GM18507 (cell line): ENCODE measurements around the gene GCHFR.

Experiments
- DNase-seq: peaks from one replicate; pipeline ENCODE4 v3.0.0; 2011; ENCODE audit warnings: low read depth; ENCODE audit not compliant: insufficient read length; ENCODE audit errors: extremely low spot score
- FAIRE-seq: peaks from 2 replicates; lab custom pipeline; 2011; peaks lifted over from hg19 to GRCh38; lab: Jason Lieb, UNC

The GCHFR gene

GRCh38 chr15:40773496-40773895, 9.6 kb downstream of the GCHFR start:
- FAIRE-seq (no peak), DNase-seq (no peak)

DNA sequence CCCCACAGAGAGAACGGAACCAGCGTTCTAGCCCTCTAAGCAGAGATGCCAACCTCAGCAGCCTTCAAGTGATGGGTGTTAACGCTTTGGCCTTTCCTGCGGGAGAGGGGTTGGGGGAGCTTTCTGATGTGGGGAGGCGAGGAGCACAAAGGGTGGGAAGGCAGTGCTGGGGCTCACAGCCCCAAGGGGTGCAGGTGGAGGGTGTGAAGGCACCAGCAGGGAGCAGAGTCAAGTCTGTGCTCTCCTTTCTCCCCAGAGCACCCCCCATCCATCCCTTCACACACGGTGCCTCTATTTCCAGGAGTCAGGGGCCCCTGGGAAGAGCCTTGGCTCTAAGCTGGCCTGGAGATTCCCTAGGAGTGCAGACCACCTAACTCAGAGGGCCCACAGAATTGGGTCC, 10.0 kb downstream of the GCHFR start:
- FAIRE-seq (no peak), DNase-seq (no peak)

- FAIRE-seq, result no peak
- no peak for DNase-seq
Observed at GRCh38 chr15:40775007-40775406, 11.1 kb downstream of the GCHFR start.

DNA sequence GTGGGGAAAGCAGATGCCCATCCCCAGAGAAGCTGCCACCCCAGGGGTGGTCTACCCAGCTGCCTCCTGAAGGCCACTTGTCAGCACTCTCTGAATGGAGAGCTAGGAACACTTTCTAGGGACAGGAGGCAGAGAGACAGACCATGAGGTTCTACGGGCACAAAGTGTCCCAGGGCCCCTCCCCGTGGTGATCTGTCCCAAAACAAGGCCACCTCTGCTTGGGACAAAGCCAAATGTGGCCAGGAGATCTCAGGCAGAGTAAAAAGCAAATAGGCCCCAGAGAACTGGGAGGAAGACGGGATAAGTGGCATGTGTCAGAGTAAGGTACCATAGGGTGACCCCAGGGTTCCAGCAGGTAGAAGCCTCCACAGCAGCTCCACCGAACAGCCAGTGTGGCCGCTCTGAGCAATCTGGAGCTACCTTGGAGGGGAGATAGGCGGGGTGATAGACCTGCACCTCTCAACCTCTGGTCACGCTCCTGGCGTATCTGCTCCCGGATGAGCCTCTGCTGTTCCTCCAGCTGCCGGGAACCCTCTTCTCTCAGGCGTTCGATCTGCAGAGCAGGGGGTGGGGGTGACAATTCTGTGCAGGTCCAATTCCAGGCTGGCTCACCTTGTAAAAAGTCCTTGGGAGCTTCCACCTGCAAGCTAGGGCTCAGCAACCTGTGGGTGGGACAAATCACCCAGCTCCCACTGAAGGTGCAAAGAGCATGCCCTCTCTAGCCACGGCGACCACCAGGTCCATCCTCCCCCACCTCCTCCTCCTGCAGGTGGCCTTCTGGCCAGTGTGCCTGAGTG, 12.1 kb downstream of the GCHFR start:
- FAIRE-seq (no peak), DNase-seq (no peak)

DNA sequence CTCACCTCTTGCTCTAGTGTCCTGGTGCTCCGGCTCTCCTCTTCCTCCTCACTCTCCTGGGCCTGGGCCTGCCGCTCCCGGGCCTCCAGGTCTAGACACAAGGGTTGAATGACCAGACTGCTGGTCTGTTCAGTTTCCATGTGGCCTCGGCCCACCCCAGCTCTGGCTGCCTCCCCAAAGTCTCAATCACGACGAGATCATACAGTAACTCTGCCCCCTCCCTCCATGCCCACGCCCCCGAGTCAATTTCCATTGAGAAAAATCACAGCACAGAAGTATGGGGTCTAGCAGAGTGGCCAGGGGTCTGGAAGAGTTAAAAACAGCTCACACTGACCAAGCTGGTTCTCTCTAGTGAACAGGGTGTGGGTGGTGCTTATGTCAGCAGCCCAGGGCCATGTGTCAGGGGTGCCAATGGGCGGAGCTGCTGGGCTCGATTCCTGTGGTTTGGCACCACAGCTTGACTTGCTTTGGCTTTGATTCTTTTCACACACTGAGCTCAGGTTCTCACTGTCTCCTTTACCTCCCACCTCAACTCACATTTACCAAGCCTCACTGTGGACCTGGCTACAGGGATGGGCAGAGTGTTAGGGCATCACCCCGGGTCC, 12.8 kb downstream of the GCHFR start:
- DNase-seq, result no peak
- no peak for FAIRE-seq

DNA sequence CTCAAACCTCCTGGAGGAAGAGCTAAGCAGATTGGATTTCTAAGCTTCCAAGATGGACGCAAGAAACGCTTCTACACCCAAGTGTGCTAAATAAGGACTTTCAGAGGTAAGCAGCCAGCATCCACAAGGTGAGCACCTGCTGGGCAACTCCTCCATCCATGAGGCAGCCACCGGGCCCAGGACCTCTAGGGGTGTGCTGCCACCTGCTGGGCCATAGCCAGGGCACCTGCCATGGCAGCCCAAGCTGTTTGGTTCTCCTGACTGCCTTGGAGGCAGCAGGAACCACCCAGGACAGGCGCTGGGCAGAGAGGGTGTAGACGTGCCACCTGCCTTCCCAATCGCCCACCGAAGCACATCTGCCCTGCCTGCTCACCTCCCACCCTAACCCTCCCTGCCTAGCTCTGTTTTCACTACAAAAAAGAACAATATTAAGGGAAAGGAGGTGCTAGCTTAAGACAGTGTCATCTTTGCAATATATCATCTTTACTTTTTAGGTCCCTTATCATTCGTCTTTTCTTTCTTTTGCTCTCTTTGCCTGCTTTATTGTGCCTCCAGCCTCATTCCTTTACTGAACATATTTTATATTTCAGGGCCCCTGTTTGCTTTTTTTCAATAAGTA, 18.9 kb downstream of the GCHFR start:
- DNase-seq (peak; percentile 44), FAIRE-seq (peak; percentile 89)

- FAIRE-seq, result no peak
- DNase-seq, result no peak
Observed at GRCh38 chr15:40785164-40785563, 21.3 kb downstream of the GCHFR start.

DNA sequence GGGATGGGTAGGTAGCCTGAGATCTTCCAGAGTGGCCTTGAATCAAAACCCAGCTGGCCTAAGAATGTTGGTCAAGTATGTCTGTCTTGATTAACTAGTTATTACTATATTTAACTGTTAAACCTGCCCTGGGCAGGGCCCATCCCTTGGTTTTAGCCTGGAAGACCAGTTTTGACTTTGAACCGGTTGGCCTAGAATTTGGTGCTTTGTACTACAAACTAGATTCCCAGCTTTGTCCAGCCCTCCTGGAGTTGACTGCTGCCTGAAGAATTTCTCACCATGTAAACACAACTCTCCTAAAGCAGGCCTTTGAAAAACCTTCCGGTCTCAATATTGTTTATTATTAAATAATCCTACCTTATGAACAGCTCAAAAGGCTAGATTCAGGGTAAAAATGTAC, 21.9 kb downstream of the GCHFR start:
- no peak for FAIRE-seq
- DNase-seq, result no peak

GRCh38 chr15:40787344-40787841, 23.5 kb downstream of the GCHFR start:
- FAIRE-seq (no peak), DNase-seq (no peak)

DNA sequence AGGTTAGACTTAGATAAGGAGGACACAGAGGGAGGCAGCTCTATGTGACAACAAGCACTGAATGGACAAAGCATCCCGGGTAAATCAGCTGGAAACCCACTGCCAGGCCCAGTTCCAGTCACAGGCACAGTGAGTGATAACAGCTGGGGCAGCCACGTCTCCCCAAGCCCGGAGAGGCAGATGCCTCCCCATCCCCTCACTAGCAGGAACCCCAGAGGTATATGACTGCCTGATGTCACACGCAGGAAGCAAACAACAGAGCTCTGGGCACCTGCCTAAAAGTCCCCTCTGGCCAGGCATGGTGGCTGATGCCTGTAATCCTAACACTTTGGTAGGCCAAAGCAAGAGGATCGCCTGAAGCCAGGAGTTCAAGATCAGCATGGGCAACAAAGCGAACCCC, 24.1 kb downstream of the GCHFR start:
- FAIRE-seq, result no peak
- DNase-seq, result no peak

- FAIRE-seq, result no peak
Observed at GRCh38 chr15:40789119-40789518, 25.3 kb downstream of the GCHFR start.

DNA sequence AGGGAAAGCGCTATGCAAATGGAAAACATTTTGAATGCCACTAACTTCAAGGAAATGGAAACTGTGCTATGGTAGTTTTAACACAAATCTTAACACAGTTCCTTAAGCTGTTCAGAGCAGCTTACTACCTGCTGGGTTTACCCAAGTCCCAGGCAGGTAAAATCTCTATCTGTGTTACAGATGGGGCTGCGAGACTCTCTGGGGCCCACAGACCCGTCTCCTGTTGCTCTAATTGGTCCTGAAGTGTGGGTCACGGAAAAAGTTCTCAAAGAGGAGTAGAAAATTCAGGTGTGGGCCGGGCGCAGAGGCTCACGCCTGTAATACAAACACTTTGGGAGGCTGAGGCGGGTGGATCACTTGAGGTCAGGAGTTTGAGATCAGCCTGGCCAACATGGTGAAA, 26.1 kb downstream of the GCHFR start:
- DNase-seq, result no peak
- no peak for FAIRE-seq

More at GRCh38 chr15:40789119-40789518, 25.3 kb downstream of the GCHFR start:
- DNase-seq, result no peak

GRCh38 chr15:40790718-40791117, 26.9 kb downstream of the GCHFR start:
- DNase-seq (no peak), FAIRE-seq (no peak)

GRCh38 chr15:40792394-40792793, 28.5 kb downstream of the GCHFR start:
- FAIRE-seq (no peak), DNase-seq (no peak)

- no peak for DNase-seq
- no peak for FAIRE-seq
Observed at GRCh38 chr15:40793216-40793989, 29.5 kb downstream of the GCHFR start.

DNA sequence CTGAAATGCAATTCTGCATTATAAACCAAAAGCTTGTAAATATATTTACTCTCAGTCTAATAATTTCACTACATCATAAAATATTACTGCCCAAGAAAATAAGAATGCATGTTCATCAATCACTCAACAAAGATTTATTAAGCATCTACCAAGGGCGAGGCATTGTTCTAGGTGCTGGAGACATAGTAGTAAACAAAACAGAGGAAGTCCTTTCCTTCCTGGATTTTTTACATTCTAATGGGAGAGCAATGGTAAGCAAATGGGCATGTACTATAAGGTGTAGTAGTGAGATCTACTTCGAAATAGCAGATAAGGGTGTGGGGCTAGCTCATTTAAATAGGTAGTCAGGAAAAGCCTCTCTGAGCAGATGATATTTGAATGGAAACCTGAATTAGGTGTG, 32.2 kb downstream of the GCHFR start:
- DNase-seq, result no peak
- no peak for FAIRE-seq

DNA sequence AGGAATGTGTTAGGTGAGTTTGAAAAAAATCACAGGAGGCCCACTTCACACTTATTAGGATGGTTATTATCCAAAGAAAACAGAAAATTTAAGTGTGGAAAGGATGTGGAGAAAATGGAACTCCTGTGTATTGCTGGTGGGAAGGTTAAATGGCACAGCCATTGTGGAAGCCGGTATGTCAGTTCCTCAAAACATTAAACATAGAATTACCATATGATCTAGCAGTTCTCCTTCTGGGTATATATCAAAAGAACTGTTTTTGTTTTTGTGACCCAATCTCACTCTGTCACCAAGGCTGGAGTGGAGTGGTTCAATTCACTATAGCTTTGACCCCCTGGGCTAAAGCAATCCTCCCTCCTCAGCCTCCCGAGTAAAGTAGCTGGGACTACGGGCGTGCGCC, 32.6 kb downstream of the GCHFR start:
- FAIRE-seq (no peak), DNase-seq (no peak)

DNA sequence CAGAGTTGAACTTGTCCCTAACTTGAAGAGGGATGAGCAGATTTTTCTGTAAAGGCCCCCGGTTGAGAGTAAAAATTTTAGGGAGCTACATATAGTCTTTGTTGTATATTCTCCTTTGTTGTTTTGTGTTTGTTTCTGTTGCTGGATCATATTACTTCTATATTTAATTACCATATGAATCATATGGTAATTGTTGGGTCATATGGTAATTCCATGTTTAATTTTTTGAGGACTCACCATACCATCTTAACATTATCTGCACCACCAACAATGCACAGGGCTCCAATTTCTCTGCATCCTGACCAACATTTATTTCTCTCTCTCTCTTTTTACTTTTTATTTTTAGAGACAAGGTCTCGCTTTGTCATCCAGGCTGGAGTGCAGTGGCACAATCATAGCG, 35.7 kb downstream of the GCHFR start:
- DNase-seq (no peak), FAIRE-seq (no peak)

DNA sequence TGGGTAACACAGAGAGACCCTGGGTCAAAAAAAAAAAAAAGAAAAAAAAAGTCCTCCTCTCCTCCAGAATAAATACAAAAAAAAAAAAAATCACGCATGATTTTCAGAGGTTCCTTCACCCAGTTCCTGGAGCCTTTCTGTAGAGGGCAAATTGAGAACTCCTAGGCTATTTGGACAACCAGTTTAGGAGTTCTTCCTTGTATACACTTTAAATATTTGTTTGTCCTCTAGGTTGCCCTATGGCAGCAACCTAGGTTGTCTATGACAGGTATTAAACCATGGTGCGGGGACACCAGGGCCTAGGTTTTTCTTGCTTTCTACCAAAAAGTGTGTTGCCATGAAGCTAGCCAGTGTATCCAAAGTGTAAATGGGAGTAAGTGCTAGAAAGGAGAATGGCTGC, 39.2 kb downstream of the GCHFR start:
- no peak for DNase-seq
- no peak for FAIRE-seq

DNA sequence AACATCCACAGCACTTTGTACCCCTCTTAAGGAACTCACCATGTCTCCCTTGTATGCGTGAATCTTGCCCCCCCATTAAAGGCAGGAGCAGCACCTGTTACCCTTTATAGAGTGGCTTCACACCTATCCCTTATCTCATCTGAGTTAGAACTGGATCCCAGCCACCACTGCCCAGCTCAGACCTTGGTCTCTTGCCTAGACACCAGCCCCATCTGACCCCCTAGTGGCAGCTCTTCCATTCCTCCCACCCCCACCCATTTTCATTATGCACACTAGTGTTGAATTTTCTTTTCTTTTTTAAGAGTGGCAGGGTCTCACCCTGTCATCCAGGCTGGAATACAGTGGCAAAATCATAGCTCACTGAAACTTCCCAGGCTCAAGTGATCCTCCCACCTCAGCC, 39.8 kb downstream of the GCHFR start:
- DNase-seq (no peak), FAIRE-seq (no peak)
